Mesenchymal stem cell (in vitro differentiated cells and primary cell): ENCODE data around the gene CHST11.

Source experiments
- DNase-seq: peaks from one replicate; pipeline ENCODE4 v3.0.0-alpha.2; 2013
- H2AFZ ChIP-seq: one replicate; pipeline ENCODE4 v1.6.1; 2013; ENCODE audit warnings: low read depth, mild to moderate bottlenecking, control low read depth, inconsistent platforms, low read length, moderate library complexity
- H2AK5ac ChIP-seq: 2 replicates; pipeline ENCODE4 v1.6.1; 2013; ENCODE audit warnings: low read length, moderate library complexity, mild to moderate bottlenecking, inconsistent platforms; ENCODE audit not compliant: severe bottlenecking
- H2BK120ac ChIP-seq: one replicate; pipeline ENCODE4 v1.6.1; 2013; ENCODE audit warnings: low read depth, mild to moderate bottlenecking, inconsistent platforms, low read length, moderate library complexity
- H2BK12ac ChIP-seq, 2 experiments: one replicate each; pipeline ENCODE4 v1.6.1; 2013; ENCODE audit warnings: inconsistent platforms in 2 of 2, low read length in 2 of 2, mild to moderate bottlenecking in 2 of 2, moderate library complexity in 2 of 2, control low read depth in 1 of 2
- H2BK15ac ChIP-seq: one replicate; pipeline ENCODE4 v1.6.1; 2013; ENCODE audit warnings: mild to moderate bottlenecking, low read depth, inconsistent platforms; ENCODE audit not compliant: poor library complexity, severe bottlenecking
- H2BK5ac ChIP-seq: 2 replicates; pipeline ENCODE4 v1.6.1; 2013; ENCODE audit warnings: low read depth, mild to moderate bottlenecking, low read length, control low read depth, inconsistent platforms; ENCODE audit not compliant: poor library complexity, severe bottlenecking
- H3K14ac ChIP-seq, 2 experiments: one replicate each; pipeline ENCODE4 v1.6.1; 2013; ENCODE audit warnings: inconsistent platforms in 2 of 2, low read length in 2 of 2, control low read depth in 1 of 2, mild to moderate bottlenecking in 1 of 2, moderate library complexity in 1 of 2
- H3K18ac ChIP-seq, 2 experiments: one replicate each; pipeline ENCODE4 v1.6.1; 2013; ENCODE audit warnings: inconsistent platforms in 2 of 2, low read length in 2 of 2, control low read depth in 1 of 2, low read depth in 1 of 2, mild to moderate bottlenecking in 1 of 2
- H3K23ac ChIP-seq, 2 experiments: one replicate each; pipeline ENCODE4 v1.6.1; 2013; ENCODE audit warnings: inconsistent platforms in 2 of 2, low read length in 2 of 2, mild to moderate bottlenecking in 2 of 2, moderate library complexity in 2 of 2, control low read depth in 1 of 2
- H3K27ac ChIP-seq: 2 replicates; pipeline ENCODE4 v1.5.1; 2013; ENCODE audit warnings: mild to moderate bottlenecking, moderate library complexity, low read length, control low read depth, inconsistent platforms; ENCODE audit not compliant: poor library complexity, severe bottlenecking
- H3K27me3 ChIP-seq, 2 experiments: 2 replicates each; pipeline versions ENCODE4 v1.6.1 to v1.7.0; 2013; ENCODE audit warnings: low read length in 2 of 2, mild to moderate bottlenecking in 2 of 2, moderate library complexity in 2 of 2, control low read depth in 1 of 2, inconsistent platforms in 1 of 2; ENCODE audit not compliant: control insufficient read depth in 1 of 2, insufficient read depth in 1 of 2
- H3K36me3 ChIP-seq, 2 experiments: 2 replicates each; pipeline versions ENCODE4 v1.6.1 to v1.7.0; 2013; ENCODE audit warnings: low read length in 2 of 2, control low read depth in 1 of 2, inconsistent platforms in 1 of 2, low read depth in 1 of 2, mild to moderate bottlenecking in 1 of 2; ENCODE audit not compliant: insufficient read depth in 2 of 2, control insufficient read depth in 1 of 2
- H3K4ac ChIP-seq, 2 experiments: one replicate each; pipeline ENCODE4 v1.6.1; 2013; ENCODE audit warnings: inconsistent platforms in 2 of 2, low read length in 2 of 2, mild to moderate bottlenecking in 2 of 2, moderate library complexity in 2 of 2, control low read depth in 1 of 2, low read depth in 1 of 2
- H3K4me1 ChIP-seq: 2 replicates; pipeline ENCODE4 v1.6.1; 2013; ENCODE audit warnings: low read depth, low read length, control low read depth; ENCODE audit not compliant: control insufficient read depth, insufficient read depth
- H3K4me2 ChIP-seq: 2 replicates; pipeline ENCODE4 v1.6.1; 2013; ENCODE audit warnings: low read length, mild to moderate bottlenecking, inconsistent platforms; ENCODE audit not compliant: poor library complexity, severe bottlenecking
- H3K4me3 ChIP-seq, 2 experiments: 2 replicates each; pipeline versions ENCODE4 v1.5.1 to v1.7.0; 2013; ENCODE audit warnings: low read length in 2 of 2, mild to moderate bottlenecking in 2 of 2, control low read depth in 1 of 2, low read depth in 1 of 2; ENCODE audit not compliant: insufficient read depth in 1 of 2
- H3K79me1 ChIP-seq: replicated peaks from 2 replicates; pipeline ENCODE4 v1.6.1; 2013; ENCODE audit warnings: mild to moderate bottlenecking, control low read depth, low read length, inconsistent platforms; ENCODE audit not compliant: poor library complexity, severe bottlenecking
- H3K9ac ChIP-seq: 2 replicates; pipeline ENCODE4 v1.7.0; 2013; ENCODE audit warnings: mild to moderate bottlenecking, low read length, moderate library complexity
- H3K9me3 ChIP-seq: 2 replicates; pipeline ENCODE4 v1.7.0; 2013; ENCODE audit warnings: mild to moderate bottlenecking, low read length; ENCODE audit not compliant: control insufficient read depth
- H4K8ac ChIP-seq: one replicate; pipeline ENCODE4 v1.6.1; 2013; ENCODE audit warnings: inconsistent platforms, mild to moderate bottlenecking, low read length, moderate library complexity
- H4K91ac ChIP-seq: one replicate; pipeline ENCODE4 v1.6.1; 2013; ENCODE audit warnings: mild to moderate bottlenecking, low read length, inconsistent platforms
- WGBS: methylation state at CpG from one replicate; pipeline ENCODE4 v1.1.7; 2013; ENCODE audit warnings: mixed read lengths; 5-methylcytosine and 5-hydroxymethylcytosine counted together

CHST11 gene

GRCh38 chr12:104682790-104683279 is 226.1 kb downstream of the CHST11 start:
- H3K14ac ChIP-seq, result no peak overlapping the region
- no peak overlapping the region for H4K91ac ChIP-seq
- 98% methylated on average over 4 of the region's 7 CpGs for WGBS
- H3K4me1 ChIP-seq, result peaks cover 6% of the 10 kb centered on the region
- no peaks in the 10 kb centered on the region for H3K36me3 ChIP-seq
- H3K4me3 ChIP-seq, result no peak overlapping the region
- H3K27me3 ChIP-seq, result no peaks in the 10 kb centered on the region
- H2AK5ac ChIP-seq, result no peak overlapping the region
- H3K9me3 ChIP-seq, result no peaks in the 10 kb centered on the region
- no peak overlapping the region for H4K8ac ChIP-seq
- H3K9ac ChIP-seq, result no peak overlapping the region
- no peak overlapping the region for H2BK15ac ChIP-seq
- no peaks in the 10 kb centered on the region for H3K79me1 ChIP-seq
- H2BK12ac ChIP-seq, result no peak overlapping the region
- H2BK120ac ChIP-seq, result no peak overlapping the region
- no peak overlapping the region for H2AFZ ChIP-seq
- H3K18ac ChIP-seq, result no peak overlapping the region
- no peak overlapping the region for H3K27ac ChIP-seq
- no peak overlapping the region for H3K4me2 ChIP-seq
- no peak overlapping the region for H2BK5ac ChIP-seq
- H3K23ac ChIP-seq, result no peak overlapping the region
- H3K4ac ChIP-seq, result no peak overlapping the region
- DNase-seq, result no peak

- Histone ChIP-seq H2AK5ac (no peak overlapping the region), H3K79me1 (no peaks in the 10 kb centered on the region), H4K8ac (no peak overlapping the region), H3K4me3 (no peak overlapping the region), H2BK120ac (no peak overlapping the region), H4K91ac (no peak overlapping the region), H3K4me2 (no peak overlapping the region), H3K27me3 (no peaks in the 10 kb centered on the region), H2AFZ (no peak overlapping the region), H3K4me1 (peaks cover 6% of the 10 kb centered on the region), H3K4ac (no peak overlapping the region), H2BK5ac (no peak overlapping the region), H2BK15ac (no peak overlapping the region), H3K9me3 (no peaks in the 10 kb centered on the region), H2BK12ac (no peak overlapping the region), H3K27ac (no peak overlapping the region), H3K36me3 (no peaks in the 10 kb centered on the region), H3K23ac (no peak overlapping the region), H3K14ac (no peak overlapping the region), H3K9ac (no peak overlapping the region), H3K18ac (no peak overlapping the region)
- 96% methylated on average over 5 of the region's 5 CpGs for WGBS
- no peak for DNase-seq
Measured at GRCh38 chr12:104683831-104684503, 227.2 kb downstream of the CHST11 start.

- H3K9me3 ChIP-seq, result no peaks in the 10 kb centered on the region
- H3K4me2 ChIP-seq, result no peak overlapping the region
- no peak overlapping the region for H2AK5ac ChIP-seq
- no peak overlapping the region for H3K18ac ChIP-seq
- no peaks in the 10 kb centered on the region for H3K27me3 ChIP-seq
- no peaks in the 10 kb centered on the region for H3K36me3 ChIP-seq
- no peak for DNase-seq
- H3K14ac ChIP-seq, result no peak overlapping the region
- H2BK15ac ChIP-seq, result no peak overlapping the region
- no peak overlapping the region for H2BK12ac ChIP-seq
- no peak overlapping the region for H3K4me3 ChIP-seq
- H3K4ac ChIP-seq, result no peak overlapping the region
- no peak overlapping the region for H2BK120ac ChIP-seq
- H3K79me1 ChIP-seq, result no peaks in the 10 kb centered on the region
- H3K9ac ChIP-seq, result no peak overlapping the region
- no peak overlapping the region for H3K27ac ChIP-seq
- H2BK5ac ChIP-seq, result no peak overlapping the region
- peaks cover 6% of the 10 kb centered on the region for H3K4me1 ChIP-seq
- no peak overlapping the region for H4K8ac ChIP-seq
- H2AFZ ChIP-seq, result no peak overlapping the region
- H3K23ac ChIP-seq, result no peak overlapping the region
- no peak overlapping the region for H4K91ac ChIP-seq
- no CpG with 5 or more reads among the region's 1 CpG for WGBS
Measured at GRCh38 chr12:104684884-104685283, 228.1 kb downstream of the CHST11 start.

GRCh38 chr12:104685366-104685765 is 228.6 kb downstream of the CHST11 start:
- no peak overlapping the region for H3K4me3 ChIP-seq
- no peak overlapping the region for H3K4ac ChIP-seq
- H3K9me3 ChIP-seq, result no peaks in the 10 kb centered on the region
- H3K4me1 ChIP-seq, result peaks cover 4% of the 10 kb centered on the region
- H3K36me3 ChIP-seq, result no peaks in the 10 kb centered on the region
- no peak overlapping the region for H4K8ac ChIP-seq
- no peak overlapping the region for H3K18ac ChIP-seq
- no peak overlapping the region for H3K27ac ChIP-seq
- H3K9ac ChIP-seq, result no peak overlapping the region
- H3K79me1 ChIP-seq, result no peaks in the 10 kb centered on the region
- H2AFZ ChIP-seq, result no peak overlapping the region
- no peak overlapping the region for H3K14ac ChIP-seq
- DNase-seq, result no peak
- H4K91ac ChIP-seq, result no peak overlapping the region
- no peaks in the 10 kb centered on the region for H3K27me3 ChIP-seq
- no peak overlapping the region for H2BK12ac ChIP-seq
- no peak overlapping the region for H3K23ac ChIP-seq
- H2BK5ac ChIP-seq, result no peak overlapping the region
- WGBS, result 100% methylated on average over 2 of the region's 2 CpGs
- no peak overlapping the region for H3K4me2 ChIP-seq
- H2BK15ac ChIP-seq, result no peak overlapping the region
- H2AK5ac ChIP-seq, result no peak overlapping the region
- H2BK120ac ChIP-seq, result no peak overlapping the region
